ENCODE measurements around the gene ARID5B. TPM values are rescaled to one million over a fixed set of nuclear protein-coding genes. Genes with fewer than 3 reads are reported as not detected.

ARID5B gene
- polyA plus RNA-seq, 3 donors: 1.00 to 2.5 (median 1.5) TPM

DNA sequence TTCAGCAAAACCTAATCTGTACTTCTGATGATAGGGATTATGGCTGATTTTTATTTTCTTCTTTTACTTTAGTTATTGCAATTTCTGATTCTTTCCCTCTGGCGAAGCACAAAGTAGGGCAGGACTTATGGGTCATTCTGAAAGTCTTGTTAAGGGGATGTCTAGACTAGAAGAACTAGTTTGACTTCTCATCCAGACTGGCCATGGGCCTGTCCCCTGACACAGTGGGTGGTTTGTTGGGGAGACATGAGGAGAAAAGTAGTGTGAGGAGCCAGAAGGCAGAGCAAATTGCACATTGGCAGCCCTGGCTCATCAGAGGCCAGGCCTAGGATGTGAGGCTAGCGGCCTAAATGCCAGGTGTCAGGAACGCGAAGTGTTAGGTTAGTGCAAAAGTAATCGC, 214.3 kb downstream of the ARID5B start:
- H3K27me3 Mint-ChIP-seq (ENCODE audit: low read depth in 3 of 3): peaks cover 0 to 3% (median 0%) of the 10 kb centered on the region in 3 donors
- Histone ChIP-seq H3K9ac (ENCODE audit: insufficient read depth, low read length, poor library complexity, severe bottlenecking) (no peak overlapping the region), H3K4me3 (replicated peaks in 1 of 3; ENCODE audit: low read depth in 2 of 3, low read length in 3 of 3) (no peak overlapping the region), H3K27me3 (ENCODE audit: control insufficient read depth in 2 of 2, insufficient read depth in 2 of 2, low read length in 2 of 2) (no peaks in the 10 kb centered on the region), H3K36me3 (replicated peaks in 1 of 2; ENCODE audit: control insufficient read depth in 1 of 2, insufficient read depth in 2 of 2, low read length in 2 of 2) (no peaks in the 10 kb centered on the region), H3K4me2 (replicated peaks; ENCODE audit: extremely low read depth, low read length, poor library complexity, severe bottlenecking) (no peak overlapping the region), H3K4me1 (ENCODE audit: control insufficient read depth in 1 of 2, insufficient read depth in 2 of 2, low read length in 2 of 2) (peaks cover 6 to 11% of the 10 kb centered on the region in 2 donors), H2AFZ (ENCODE audit: insufficient read depth, low read depth, low read length, poor library complexity, severe bottlenecking) (no peak overlapping the region), H4K20me1 (ENCODE audit: insufficient read depth, low read length) (no peaks in the 10 kb centered on the region), H3K79me2 (ENCODE audit: insufficient read depth, low read length) (no peaks in the 10 kb centered on the region), H3K27ac (ENCODE audit: low read depth in 1 of 2, low read length in 2 of 2) (no peak overlapping the region), H3K9me3 (replicated peaks in 1 of 2; ENCODE audit: control insufficient read depth in 1 of 2, insufficient read depth in 1 of 2, low read length in 2 of 2) (no peaks in the 10 kb centered on the region)
- no CpG with 5 or more reads among the region's 5 CpGs for WGBS (ENCODE audit: insufficient coverage)
- intact Hi-C loops (cut with micrococcal nuclease): no loop called here
- H3K27ac Mint-ChIP-seq: peak overlapping the region in 1 of 7 donors; percentile 32
- peaks cover 9% of the 10 kb centered on the region for H3K4me1 Mint-ChIP-seq
- peaks cover 0 to 3% (median 0%) of the 10 kb centered on the region in 7 donors for H3K9me3 Mint-ChIP-seq
- no peak for DNase-seq
- no peak overlapping the region for H3K4me3 Mint-ChIP-seq
- TF ChIP-seq, protein P1, sequence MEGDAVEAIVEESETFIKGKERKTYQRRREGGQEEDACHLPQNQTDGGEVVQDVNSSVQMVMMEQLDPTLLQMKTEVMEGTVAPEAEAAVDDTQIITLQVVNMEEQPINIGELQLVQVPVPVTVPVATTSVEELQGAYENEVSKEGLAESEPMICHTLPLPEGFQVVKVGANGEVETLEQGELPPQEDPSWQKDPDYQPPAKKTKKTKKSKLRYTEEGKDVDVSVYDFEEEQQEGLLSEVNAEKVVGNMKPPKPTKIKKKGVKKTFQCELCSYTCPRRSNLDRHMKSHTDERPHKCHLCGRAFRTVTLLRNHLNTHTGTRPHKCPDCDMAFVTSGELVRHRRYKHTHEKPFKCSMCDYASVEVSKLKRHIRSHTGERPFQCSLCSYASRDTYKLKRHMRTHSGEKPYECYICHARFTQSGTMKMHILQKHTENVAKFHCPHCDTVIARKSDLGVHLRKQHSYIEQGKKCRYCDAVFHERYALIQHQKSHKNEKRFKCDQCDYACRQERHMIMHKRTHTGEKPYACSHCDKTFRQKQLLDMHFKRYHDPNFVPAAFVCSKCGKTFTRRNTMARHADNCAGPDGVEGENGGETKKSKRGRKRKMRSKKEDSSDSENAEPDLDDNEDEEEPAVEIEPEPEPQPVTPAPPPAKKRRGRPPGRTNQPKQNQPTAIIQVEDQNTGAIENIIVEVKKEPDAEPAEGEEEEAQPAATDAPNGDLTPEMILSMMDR (IDR thresholded peaks at IDR 0.05): no peak
- no peaks in the 10 kb centered on the region for H3K36me3 Mint-ChIP-seq

DNA sequence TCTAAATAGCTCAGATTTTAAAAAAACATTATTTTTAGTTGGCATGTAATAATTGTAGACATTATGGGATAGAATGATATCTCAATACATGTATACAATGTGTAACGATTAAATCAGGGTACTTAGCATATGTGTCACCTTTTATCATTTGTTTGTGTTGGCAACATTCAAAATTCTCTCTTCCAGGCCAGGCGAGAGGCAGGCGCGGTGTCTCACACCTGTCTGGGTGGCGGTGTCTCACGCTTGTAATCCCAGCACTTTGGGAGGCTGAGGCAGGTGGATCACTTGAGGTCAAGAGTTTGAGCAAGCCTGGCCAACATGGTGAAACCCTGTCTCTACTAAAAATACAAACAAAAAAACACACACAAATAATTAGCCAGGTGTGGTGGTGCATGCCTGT, 215.4 kb downstream of the ARID5B start:
- no peak overlapping the region for H3K4me2 ChIP-seq (replicated peaks; ENCODE audit: extremely low read depth, low read length, poor library complexity, severe bottlenecking)
- intact Hi-C loops (cut with micrococcal nuclease): no loop called here
- Mint-ChIP-seq H3K4me3 (no peak overlapping the region), H3K4me1 (peaks cover 3% of the 10 kb centered on the region), H3K27ac (no peak overlapping the region), H3K27me3 (ENCODE audit: low read depth in 3 of 3) (peaks cover 0 to 3% (median 0%) of the 10 kb centered on the region in 3 donors), H3K9me3 (peaks cover 0 to 6% (median 0%) of the 10 kb centered on the region in 7 donors), H3K36me3 (no peaks in the 10 kb centered on the region)
- H3K4me1 ChIP-seq (ENCODE audit: control insufficient read depth in 1 of 2, insufficient read depth in 2 of 2, low read length in 2 of 2): peaks cover 3 to 6% of the 10 kb centered on the region in 2 donors
- H3K9ac ChIP-seq (ENCODE audit: insufficient read depth, low read length, poor library complexity, severe bottlenecking): no peak overlapping the region
- no peaks in the 10 kb centered on the region for H4K20me1 ChIP-seq (ENCODE audit: insufficient read depth, low read length)
- 100% methylated on average over 5 of the region's 6 CpGs for WGBS (ENCODE audit: insufficient coverage)
- no peaks in the 10 kb centered on the region for H3K9me3 ChIP-seq (replicated peaks in 1 of 2; ENCODE audit: control insufficient read depth in 1 of 2, insufficient read depth in 1 of 2, low read length in 2 of 2)
- H3K36me3 ChIP-seq (replicated peaks in 1 of 2; ENCODE audit: control insufficient read depth in 1 of 2, insufficient read depth in 2 of 2, low read length in 2 of 2): no peaks in the 10 kb centered on the region
- H3K27me3 ChIP-seq (ENCODE audit: control insufficient read depth in 2 of 2, insufficient read depth in 2 of 2, low read length in 2 of 2): no peaks in the 10 kb centered on the region
- H2AFZ ChIP-seq (ENCODE audit: insufficient read depth, low read depth, low read length, poor library complexity, severe bottlenecking): no peak overlapping the region
- H3K79me2 ChIP-seq (ENCODE audit: insufficient read depth, low read length): no peaks in the 10 kb centered on the region
- no peak for DNase-seq
- H3K4me3 ChIP-seq (replicated peaks in 1 of 3; ENCODE audit: low read depth in 2 of 3, low read length in 3 of 3): no peak overlapping the region
- no peak overlapping the region for H3K27ac ChIP-seq (ENCODE audit: low read depth in 1 of 2, low read length in 2 of 2)
- TF ChIP-seq, protein P1 (IDR thresholded peaks at IDR 0.05): no peak
